Stimulated activated CD4-positive, alpha-beta T cell treated with anti-CD3 and anti-CD28 coated beads, Interleukin-1b, Interleukin-23, amount 100 ng/mL, for 4 hours (primary cell): Measurements from ENCODE around the gene DNAJC6.

Source experiments
- DNase-seq, 2 donors: peaks; one replicate each; pipeline ENCODE4 v3.0.0-alpha.2; 2020; ENCODE audit warnings: low read depth in 2 of 2

Gene DNAJC6

GRCh38 chr1:65292861-65293593 lies 16.3 kb upstream of the DNAJC6 start:
- DNase-seq: no peak

- DNase-seq: no peak
Observed at GRCh38 chr1:65297706-65298105, 11.6 kb upstream of the DNAJC6 start.

GRCh38 chr1:65299328-65299727 lies 10.0 kb upstream of the DNAJC6 start:
- no peak for DNase-seq

GRCh38 chr1:65308781-65309303 lies 501 bp upstream of the DNAJC6 start:
- DNase-seq: no peak

- no peak for DNase-seq
Observed at GRCh38 chr1:65310078-65310587, 790 bp downstream of the DNAJC6 start.

- no peak for DNase-seq
Observed at GRCh38 chr1:65311760-65312159, 2.4 kb downstream of the DNAJC6 start.

- no peak for DNase-seq
Observed at GRCh38 chr1:65316233-65316632, 6.9 kb downstream of the DNAJC6 start.

GRCh38 chr1:65317866-65318653 lies 8.7 kb downstream of the DNAJC6 start:
- no peak for DNase-seq

GRCh38 chr1:65319141-65319540 lies 9.8 kb downstream of the DNAJC6 start:
- no peak for DNase-seq

GRCh38 chr1:65319754-65320153 lies 10.4 kb downstream of the DNAJC6 start:
- no peak for DNase-seq

- DNase-seq: no peak
Observed at GRCh38 chr1:65321879-65322278, 12.5 kb downstream of the DNAJC6 start.

- no peak for DNase-seq
Observed at GRCh38 chr1:65323246-65323645, 13.9 kb downstream of the DNAJC6 start.

GRCh38 chr1:65330021-65330420 lies 20.7 kb downstream of the DNAJC6 start:
- no peak for DNase-seq

- DNase-seq: no peak
Observed at GRCh38 chr1:65330822-65331221, 21.5 kb downstream of the DNAJC6 start.

GRCh38 chr1:65332821-65333220 lies 23.5 kb downstream of the DNAJC6 start:
- no peak for DNase-seq

GRCh38 chr1:65334081-65334480 lies 24.7 kb downstream of the DNAJC6 start:
- DNase-seq: no peak

GRCh38 chr1:65339866-65340468 lies 30.6 kb downstream of the DNAJC6 start:
- DNase-seq: no peak

GRCh38 chr1:65341381-65341780 lies 32.0 kb downstream of the DNAJC6 start:
- no peak for DNase-seq

- no peak for DNase-seq
Observed at GRCh38 chr1:65343286-65343685, 33.9 kb downstream of the DNAJC6 start.

GRCh38 chr1:65344171-65344814 lies 35.0 kb downstream of the DNAJC6 start:
- DNase-seq: no peak

- DNase-seq: no peak
Observed at GRCh38 chr1:65346190-65346589, 36.8 kb downstream of the DNAJC6 start.
